Epithelial cell of esophagus (primary cell): ENCODE measurements around the gene PPP2R2D.

Source experiments
- DNase-seq: peaks from one replicate; pipeline ENCODE4 v3.0.0; 2010; ENCODE audit warnings: low read depth
- H3K4me3 ChIP-seq: 2 replicates; pipeline ENCODE4 v1.5.1; 2011; ENCODE audit warnings: mild to moderate bottlenecking, low read length, control low read depth
- CTCF ChIP-seq: IDR thresholded peaks from 2 replicates; pipeline ENCODE4 v1.5.1; 2011; ENCODE audit warnings: low read depth, mild to moderate bottlenecking, low read length, control low read depth, inconsistent platforms; ENCODE audit not compliant: insufficient read depth; ENCODE audit errors: missing control alignments

PPP2R2D gene

GRCh38 chr10:131860311-131860710 is 40.5 kb upstream of the PPP2R2D start:
- DNase-seq = no peak
- no peak for TF ChIP-seq CTCF
- H3K4me3 ChIP-seq = no peak overlapping the region

DNA sequence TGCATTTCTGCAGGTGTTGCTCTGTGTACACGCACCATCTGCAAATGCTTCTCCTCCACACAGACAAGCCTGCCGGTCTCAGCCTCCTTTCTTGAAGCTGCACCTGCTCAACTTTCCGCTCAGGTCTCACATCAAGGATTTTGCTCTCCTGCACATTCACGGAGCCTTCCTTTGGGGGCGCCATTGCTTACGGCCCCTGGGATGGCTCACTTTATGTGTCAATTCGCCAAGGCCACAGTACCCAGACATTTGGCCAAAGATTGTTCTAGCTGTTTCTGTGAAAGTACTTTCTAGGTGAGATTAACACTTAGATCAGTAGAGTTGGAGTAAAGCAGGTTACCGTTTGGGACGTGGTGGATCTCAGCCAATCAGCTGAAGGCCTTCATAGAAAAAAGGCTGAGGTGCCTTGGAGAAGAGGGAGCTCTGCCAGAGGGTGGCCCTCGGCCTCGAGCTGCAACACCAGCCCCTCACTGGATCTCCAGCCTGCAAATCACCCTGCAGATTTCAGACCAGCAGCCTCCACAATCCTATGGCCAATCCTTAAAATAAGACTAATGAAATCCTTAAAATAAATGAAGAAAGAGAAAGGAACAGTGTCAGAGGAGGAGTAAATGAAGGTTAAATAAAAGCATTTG is 39.9 kb upstream of the PPP2R2D start:
- DNase-seq = no peak

DNA sequence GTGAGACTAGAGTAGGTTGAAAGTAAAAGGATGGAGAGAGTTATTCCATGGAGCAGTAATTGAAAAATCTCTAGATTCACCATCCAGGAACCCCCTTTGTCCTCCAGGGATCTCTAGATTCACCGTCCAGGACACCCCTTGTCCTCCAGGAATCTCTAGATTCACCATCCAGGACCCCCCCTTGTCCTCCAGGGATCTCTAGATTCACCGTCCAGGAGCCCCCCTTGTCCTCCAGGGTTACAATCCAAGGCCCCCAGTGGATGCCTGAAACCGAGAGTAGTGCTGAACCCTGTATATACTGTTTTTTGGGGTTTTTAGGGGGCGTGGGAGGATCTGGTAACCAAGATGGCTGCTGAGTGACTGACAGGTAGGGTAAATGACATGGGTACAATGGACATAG is 38.3 kb upstream of the PPP2R2D start:
- no peak for TF ChIP-seq CTCF
- H3K4me3 ChIP-seq = no peak overlapping the region
- no peak for DNase-seq

More for the DNA sequence above, 39.9 kb upstream of the PPP2R2D start:
- no peak for TF ChIP-seq CTCF
- H3K4me3 ChIP-seq = no peak overlapping the region

DNA sequence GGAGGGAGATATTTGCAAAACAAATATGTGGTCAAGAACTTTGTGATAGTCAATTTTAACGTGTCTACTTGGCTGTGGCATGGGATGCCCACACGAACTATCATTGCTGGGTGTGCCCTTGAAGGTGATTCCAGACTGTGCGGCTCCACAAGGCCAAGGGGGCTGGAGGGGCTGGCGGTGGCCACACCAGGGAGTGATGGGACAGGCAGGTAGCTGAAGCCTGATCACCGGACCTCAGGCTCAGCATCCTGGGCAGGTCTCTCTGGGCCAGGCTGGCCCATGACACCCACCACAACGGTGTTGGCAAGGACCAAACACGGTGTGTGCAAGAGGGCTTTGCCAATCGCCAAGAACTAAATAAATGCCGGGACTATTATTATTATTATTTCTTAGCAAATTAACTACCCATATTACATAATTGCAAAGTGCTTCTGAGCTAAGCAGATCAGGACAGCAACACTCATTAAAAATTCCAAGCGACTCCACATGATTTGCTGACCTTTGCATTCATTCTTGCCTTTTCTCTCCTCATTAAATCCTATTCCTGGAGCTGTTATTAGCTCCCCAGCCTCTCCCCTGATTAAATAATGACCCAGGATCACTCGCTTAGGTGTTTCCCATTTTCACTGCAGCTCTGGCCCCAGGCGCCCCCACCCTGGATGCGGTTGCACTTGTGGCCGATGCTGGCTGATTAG is 35.4 kb upstream of the PPP2R2D start:
- TF ChIP-seq CTCF = no peak
- no peak for DNase-seq
- no peak overlapping the region for H3K4me3 ChIP-seq

DNA sequence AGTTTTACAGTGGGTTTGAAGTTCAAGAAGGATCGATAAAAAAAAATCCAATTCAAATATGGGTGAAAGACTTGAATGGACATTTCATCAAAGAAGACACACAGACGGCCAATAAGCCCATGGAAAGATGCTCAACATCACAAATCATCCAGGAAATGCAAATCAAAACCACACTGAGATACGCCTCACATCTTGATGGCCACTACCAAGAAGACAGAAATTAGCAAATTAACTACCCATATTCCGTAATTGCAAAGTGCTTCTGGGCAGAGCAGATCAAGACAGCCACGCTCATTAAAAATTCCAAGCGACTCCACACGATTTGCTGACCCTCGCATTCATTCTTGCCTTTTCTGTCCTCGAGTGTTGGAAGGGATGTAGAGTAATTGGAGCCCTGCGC is 34.1 kb upstream of the PPP2R2D start:
- DNase-seq = no peak
- no peak for TF ChIP-seq CTCF
- H3K4me3 ChIP-seq = no peak overlapping the region

GRCh38 chr10:131868436-131868835 is 32.4 kb upstream of the PPP2R2D start:
- TF ChIP-seq CTCF = no peak
- no peak overlapping the region for H3K4me3 ChIP-seq
- no peak for DNase-seq

GRCh38 chr10:131869344-131869743 is 31.5 kb upstream of the PPP2R2D start:
- DNase-seq = no peak
- TF ChIP-seq CTCF = no peak
- H3K4me3 ChIP-seq = no peak overlapping the region
